ENCODE data around the gene ZW10.
"Not testable (repeated sequence)": the region's sequence is repeated elsewhere in the genome, so short reads cannot be mapped to it uniquely, and the experiment has no call there.

The ZW10 gene, protein sequence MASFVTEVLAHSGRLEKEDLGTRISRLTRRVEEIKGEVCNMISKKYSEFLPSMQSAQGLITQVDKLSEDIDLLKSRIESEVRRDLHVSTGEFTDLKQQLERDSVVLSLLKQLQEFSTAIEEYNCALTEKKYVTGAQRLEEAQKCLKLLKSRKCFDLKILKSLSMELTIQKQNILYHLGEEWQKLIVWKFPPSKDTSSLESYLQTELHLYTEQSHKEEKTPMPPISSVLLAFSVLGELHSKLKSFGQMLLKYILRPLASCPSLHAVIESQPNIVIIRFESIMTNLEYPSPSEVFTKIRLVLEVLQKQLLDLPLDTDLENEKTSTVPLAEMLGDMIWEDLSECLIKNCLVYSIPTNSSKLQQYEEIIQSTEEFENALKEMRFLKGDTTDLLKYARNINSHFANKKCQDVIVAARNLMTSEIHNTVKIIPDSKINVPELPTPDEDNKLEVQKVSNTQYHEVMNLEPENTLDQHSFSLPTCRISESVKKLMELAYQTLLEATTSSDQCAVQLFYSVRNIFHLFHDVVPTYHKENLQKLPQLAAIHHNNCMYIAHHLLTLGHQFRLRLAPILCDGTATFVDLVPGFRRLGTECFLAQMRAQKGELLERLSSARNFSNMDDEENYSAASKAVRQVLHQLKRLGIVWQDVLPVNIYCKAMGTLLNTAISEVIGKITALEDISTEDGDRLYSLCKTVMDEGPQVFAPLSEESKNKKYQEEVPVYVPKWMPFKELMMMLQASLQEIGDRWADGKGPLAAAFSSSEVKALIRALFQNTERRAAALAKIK

DNA sequence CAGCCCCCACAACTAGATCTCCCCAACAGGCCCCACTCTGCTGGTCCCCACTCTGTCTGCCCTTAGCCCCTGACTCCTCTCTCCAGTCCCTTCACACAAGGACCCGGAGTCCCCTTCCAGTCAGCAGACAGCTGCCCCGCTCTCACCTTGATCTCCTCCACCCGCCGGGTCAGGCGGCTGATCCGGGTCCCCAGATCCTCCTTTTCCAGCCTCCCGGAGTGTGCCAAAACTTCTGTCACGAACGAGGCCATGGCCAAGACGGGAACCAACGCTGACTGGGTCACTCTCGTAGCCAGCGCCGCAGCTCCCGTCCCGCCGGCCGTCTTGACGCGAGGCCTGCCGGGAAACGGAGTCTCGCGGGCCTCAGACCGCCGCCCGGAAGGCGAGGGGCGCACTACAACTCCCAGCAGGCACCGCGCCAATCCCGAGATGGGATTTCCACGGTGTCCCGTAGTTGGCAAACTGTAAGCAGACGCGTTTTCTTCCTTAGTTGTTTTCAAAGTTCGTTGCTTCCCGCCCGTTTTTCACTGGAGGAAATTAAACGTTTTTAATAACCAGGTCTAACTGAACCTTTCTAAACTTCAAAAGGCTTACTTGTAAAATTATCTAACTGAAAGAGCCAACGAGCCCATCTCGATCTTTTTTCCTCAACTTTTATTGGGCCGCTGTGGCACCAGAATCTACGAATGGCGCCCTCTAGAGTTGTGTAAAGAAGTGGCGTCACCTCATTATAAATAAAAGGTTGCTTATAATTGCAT is at the start of gene ZW10:
ZW10 (minus strand) TSS at position 277 of the 758 bp plus-strand sequence; CDS start at position 251, 26 bp downstream.
- peak; percentile 93 for DNase-seq

DNA sequence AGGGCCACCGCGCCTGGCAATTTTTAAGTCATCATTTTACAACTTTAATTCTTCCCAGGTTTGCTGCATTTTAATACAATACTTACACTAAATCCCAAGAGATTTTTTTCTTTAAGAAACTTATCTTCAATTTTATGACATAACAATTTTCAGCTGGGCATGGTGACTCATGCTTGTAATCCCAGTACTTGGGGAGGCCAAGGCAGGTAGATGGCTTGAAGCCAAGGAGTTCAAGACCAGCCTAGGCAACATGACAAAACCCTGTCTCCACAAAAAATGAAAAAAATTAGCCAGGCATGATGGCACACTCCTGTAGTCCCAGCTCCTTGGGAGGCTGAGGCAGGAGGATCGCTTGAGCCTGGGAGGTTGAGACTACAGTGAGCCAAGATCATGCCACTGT is 44.9 kb upstream of the ZW10 start:
- DNase-seq, result no peak

DNA sequence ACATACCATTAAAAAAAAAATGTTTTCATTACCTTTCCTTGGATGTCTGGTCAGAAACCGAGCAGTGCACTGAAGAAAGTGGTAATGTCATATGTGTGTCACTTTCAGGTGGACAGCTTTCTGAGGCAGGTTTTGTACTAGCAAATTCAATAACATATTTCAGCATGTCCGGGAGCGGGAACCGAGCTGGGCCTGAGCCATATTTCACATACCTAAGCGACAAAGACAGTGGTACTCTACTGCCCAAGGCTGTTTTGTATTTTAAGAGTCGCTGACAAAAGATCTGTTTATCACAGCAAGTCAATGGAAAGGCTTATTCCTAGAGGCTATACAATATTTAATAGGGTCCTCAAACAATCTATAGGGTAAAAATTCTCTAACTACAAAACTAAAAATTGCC is 44.1 kb upstream of the ZW10 start:
- DNase-seq, result no peak

DNA sequence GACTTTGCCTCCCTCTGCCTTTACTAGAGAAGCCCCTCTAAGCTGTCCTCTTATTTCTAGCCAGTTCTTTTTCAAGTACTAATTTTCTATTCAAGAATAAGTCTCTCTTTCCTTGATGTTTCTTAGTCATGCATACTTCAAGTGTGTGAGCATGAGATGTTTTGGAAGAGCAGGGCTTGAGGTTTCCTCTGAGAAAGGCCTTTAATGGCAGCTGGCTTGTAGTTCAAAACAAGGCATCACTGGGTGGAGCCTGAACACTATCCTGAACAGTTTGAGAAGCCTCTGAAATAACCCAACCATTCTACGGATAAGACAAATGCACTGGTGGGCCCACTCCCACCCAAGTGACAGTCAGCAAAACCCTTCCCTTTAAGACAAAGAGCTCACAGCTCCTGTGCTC is 43.7 kb upstream of the ZW10 start:
- no peak for DNase-seq

DNA sequence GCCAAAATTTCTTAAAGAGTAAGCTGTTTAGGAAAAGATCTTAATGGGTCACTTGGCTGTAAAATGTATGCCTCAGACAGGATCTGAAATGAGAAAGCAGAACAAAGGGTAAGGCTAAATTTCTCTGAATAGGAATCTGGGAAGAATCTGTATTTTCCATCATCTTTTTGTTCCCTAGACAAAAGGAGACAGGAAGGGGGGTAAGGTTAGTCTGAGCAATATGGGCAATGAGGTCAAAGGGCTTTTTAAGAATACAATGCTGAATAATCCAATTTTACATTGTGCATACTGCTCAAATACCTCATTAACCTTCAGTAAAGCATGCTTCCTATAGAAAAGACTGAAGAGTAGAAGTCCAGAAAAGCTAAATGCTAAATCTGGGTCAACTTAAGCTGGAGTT is 40.7 kb upstream of the ZW10 start:
- DNase-seq, result no peak

- DNase-seq, result no peak
These were observed 35.4 kb upstream of the ZW10 start for GRCh38 chr11:113808931-113809330.

DNA sequence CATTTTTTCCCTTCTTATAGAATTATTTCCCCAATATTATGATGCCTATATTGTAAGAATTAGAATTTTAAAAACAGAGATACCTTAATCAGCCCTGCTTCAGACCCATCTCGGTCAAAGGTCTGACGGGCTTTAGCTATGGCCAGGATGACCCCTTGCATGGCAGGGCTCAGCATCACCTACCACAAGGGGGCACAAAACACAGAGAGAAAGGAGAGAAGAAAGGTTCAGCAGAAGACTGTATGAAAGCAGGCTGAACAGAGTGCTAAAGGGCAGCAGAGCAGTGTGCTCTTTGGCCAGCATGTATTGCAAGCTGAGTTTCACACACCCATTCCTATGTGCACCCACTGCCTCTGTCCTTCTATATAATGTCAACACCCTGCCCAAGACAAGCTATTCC is 32.9 kb upstream of the ZW10 start:
- no peak for DNase-seq

DNA sequence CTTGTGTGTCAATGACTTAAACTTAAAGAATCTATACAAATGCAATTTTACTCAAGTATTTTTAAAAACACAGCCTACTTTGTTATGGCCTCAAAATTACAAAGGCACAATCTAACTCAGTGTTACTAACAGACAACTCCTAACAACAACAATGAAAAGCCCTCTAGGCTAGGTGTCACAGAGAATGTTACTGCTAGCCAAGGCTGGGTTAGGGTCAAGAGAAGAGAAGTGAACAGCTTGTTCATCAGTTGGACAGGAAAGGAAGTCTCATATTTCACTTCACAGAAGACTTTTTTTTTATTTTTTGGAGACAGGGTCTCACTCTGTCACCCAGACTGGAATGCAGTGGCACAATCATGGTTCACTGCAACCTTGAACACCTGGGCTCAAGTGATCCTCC is 32.1 kb upstream of the ZW10 start:
- no peak for DNase-seq

DNA sequence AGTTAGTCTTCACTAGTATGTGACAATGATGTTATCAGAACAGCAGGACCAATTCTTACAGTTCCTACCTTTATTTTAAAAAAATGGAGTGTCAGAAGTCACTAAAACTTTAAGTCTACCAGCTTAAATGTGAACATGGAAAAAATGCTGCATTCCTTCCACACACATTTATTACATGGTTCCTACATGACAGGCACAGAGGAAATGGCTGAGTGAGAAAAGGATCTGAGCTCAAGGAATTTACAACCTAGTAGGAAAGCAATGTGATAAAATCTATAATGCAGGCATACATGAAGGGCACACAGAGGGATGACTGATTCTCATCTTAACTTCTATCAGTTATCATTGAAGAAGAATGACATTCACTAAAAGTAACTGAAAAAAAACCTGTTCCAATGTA is 29.1 kb upstream of the ZW10 start:
- DNase-seq, result no peak

DNA sequence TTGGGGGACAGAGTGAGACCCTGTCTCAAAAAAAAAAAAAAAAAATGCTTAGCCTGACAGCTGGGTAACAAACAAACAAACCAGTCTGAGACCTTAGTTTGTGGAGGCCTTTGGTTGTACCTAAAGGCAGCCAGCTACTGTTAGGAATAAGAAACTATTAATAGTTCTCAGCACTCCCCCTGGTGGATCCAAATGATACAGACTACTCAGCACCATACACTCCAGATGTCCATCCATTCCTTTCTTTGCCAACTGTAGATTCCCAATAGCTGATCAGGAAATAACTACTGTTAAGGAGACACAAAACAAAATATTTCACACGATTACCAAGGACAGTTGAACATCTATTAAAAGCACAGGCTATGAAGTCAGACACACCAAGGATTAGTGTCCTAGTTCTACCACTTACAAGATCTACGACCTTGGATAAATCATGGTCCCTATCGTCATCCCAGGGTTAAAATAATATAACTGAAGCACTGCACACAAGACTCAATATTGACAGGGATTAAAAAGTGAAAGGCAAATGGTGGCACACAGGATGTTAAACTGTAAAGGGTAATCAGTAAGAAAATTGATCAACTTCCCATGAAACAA is 23.3 kb upstream of the ZW10 start:
- peak; percentile 1 for DNase-seq

DNA sequence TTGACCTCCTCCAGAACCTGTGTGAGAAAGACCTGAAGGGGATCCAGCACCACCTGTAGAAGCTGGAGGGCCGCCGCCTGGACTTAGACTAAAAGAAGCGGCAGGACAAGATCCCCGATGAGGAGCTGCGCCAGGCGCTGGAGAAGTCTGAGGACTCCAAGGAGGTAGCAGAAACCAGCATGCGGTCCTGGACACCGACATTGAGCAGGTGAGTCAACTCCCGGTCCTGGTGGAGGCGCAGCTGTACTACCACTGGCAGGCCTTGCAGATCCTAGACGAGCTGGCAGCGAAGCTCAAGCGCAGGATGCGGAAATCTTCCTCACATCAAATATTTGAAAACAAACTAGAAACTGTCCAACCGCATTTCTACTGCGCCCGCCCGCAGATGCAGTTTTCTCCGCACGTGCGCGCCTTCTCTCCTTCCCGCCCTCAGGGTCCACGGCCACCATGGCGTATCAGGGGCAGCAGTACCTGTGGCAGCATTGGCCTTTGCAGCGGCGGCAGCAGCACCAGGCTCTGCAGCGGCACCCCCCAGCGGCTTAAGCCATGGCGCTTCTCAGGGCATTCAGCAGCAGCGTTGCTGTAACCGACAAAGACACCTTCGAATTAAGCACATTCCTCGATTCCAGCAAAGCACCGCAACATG is 16.3 kb upstream of the ZW10 start:
- DNase-seq, result no peak

GRCh38 chr11:113789016-113789415 is 15.5 kb upstream of the ZW10 start:
- DNase-seq, result not testable (repeated sequence)

DNA sequence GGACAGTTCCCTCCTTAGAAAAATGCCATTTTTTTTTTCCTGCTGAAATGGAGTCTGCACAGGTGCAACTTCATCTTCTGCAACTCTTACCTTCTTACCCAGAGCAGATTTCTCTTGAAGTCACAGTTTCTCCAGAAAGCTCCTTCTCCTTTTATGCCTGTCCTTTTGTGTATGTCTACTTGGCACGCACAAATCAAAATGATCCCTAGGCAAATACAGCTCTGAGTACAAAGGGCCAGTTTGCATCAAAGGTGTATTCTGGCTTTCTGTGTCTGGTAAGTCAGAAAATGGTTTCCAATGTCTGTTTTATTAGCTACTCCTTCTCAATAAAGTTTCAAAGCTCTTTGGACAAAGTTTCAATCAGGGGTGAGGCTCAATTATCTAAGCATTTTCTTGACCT is 8.6 kb upstream of the ZW10 start:
- DNase-seq, result no peak

GRCh38 chr11:113781682-113782081 is 8.2 kb upstream of the ZW10 start:
- no peak for DNase-seq

DNA sequence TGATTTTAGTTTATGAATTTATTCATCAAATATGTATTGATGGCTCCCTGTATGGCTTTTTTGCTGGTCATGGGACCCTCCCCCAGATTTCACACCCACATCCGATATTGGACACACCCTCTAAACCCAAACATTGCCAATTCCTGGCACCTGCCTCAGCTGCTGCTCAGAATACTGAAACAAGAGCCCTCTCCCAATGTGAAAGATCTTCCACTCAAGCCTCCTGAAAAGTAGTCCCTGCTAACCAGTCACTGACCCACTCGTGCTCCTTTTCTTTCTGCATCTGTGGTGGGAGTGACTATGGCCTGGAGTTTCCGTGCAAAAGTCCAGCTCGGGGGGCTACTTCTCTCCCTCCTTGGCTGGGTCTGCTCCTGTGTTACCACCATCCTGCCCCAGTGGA is 6.0 kb upstream of the ZW10 start, which contains the start of gene CLDN25:
CLDN25 (plus strand) TSS at position 301 of the 400 bp plus-strand sequence; CDS start at position 301, 0 bp downstream.
- DNase-seq, result no peak

DNA sequence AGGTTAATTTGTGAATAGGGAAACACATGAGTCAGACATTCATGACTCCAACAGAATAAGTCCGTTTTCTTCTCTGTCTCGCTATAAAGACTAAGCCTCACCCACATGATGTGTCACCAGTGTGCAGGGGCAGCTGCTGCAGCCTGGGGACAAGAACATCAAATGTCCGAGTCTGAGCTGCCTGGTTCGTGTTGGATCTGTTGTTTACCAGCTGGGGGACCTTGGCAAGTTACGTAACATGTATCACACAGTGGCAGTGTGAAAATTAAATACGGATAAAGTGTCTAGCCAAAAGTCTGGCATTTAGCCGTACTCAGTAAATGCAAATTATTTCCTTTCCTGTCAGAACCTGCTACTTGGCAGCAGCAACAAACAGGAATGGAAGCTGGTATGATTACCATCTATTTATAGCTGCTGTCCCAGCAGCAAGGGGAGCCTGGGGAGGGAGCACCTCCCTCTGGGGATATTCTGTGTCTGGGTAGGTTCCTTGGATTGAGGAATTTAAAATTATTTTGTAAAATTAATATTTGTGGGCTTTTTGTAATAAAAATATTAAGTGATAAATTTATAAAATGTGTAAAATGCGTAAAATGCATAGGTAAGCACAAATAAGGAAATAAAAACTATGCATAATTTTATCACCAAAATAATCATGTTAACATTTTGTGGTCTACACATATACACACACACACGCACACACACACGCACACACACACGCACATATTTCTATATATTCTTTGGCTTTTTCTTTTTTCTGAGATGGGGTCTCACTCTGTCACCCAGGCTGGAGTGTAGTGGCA is 4.8 kb upstream of the ZW10 start:
- DNase-seq, result peak; percentile 63

- DNase-seq, result no peak
These were observed 647 bp upstream of the ZW10 start for GRCh38 chr11:113774174-113774503.

DNA sequence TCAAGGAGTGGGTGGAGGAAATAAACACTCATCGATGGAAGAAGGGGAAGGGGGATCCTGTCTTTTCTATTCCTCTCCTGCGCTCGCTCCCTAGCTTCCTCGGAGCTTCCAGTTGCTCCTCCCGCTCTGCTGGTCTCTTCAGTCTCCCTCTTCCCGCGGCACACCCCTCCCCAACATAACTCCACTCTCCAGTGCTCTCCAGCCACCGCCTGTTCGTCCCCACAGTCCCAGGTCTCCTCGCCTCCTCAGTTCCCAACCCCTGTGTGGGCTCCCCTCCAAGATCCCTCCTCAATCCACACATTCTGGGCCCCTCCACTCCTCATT is 438 bp downstream of the ZW10 start:
- DNase-seq, result no peak

DNA sequence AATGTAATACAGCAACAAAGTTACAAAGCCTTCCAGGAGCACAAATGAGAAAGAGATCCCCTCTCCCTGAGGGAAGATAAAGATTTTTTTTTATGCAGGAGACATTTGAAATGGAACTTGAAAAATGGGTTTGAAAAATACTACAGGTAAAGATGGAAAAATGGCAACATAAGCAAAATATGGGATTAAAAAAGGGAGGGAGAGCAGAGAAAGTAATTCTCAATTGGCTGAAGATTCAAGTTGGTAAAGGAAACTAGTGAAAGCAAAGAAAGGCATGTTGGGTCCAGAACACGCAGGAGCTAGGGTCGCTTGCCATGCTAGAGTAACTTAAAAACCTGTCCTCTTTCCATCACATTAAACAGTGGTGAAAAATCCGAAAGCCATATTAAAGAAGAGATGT is 1.5 kb downstream of the ZW10 start:
- no peak for DNase-seq

- DNase-seq, result no peak
These were observed 8.8 kb downstream of the ZW10 start for GRCh38 chr11:113764527-113765219.

DNA sequence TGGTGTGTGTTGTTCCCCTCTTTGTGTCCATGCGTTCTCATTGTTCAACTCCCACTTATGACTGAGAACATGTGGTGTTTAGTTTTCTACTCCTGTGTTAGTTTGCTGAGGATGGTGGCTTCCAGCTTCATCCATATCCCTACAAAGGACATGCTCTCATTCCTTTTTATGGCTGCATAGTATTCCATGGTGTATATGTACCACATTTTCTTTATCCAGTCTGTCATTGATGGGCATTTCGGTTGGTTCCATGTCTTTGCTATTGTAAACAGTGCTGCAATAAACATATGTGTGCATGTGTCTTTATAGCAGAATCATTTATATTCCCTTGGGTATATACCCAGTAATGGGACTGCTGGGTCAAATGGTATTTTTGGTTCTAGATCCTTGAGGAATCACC is 10.5 kb downstream of the ZW10 start:
- not testable (repeated sequence) for DNase-seq

Data from DMS153 (cell line).